Superior temporal gyrus (tissue), 1 donor: ENCODE data around the gene TADA2A.

Experiments
- DNase-seq: peaks from one replicate; pipeline ENCODE4 v3.0.0-alpha.2; 2016; ENCODE audit errors: extremely low spot score

The TADA2A gene

GRCh38 chr17:37406635-37407461 is at the start of gene TADA2A, which contains the start of gene ACACA:
Gene TADA2A, plus strand, starts transcription at chr17:37406886. Its CDS starts 4,480 bp downstream, at chr17:37411366.
Gene ACACA, minus strand, starts transcription at chr17:37406836. Its CDS starts 537 bp downstream, at chr17:37406299.
- peak; percentile 67 for DNase-seq

DNA sequence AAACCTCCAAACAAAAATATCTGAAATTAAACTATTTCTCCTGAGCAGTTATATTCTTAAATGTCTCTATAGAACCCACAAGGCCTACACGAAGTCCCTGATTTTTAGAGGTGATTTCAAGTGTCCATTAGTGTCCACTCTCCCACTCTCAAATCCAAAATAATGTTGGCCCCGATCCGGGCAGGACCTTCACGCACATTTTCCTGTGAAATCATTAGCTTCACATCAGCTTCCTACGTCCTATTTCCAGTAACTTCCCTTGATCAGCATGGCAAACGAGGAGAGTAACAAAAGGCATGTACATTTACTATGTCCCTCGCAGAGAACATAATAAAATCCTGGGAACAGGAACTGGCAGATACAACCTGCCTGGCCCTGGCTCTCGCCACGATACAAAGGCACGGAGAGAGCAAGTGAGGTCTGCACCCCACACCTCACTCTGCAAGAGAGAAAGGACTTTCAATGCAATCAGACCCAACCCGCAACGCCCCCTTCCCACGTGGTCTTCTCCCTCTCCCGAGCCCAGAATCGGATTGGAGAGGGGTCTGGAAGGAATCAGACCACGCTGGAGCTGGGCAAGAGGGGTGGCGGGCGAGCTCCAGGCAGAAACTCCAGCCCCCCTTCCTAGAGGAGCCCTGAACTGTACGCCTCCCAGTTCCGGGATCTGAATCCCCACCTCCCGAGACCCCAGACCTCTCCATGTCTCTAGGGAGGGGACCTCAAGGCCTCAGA is 48.4 kb upstream of the TADA2A start:
- peak; percentile 58 for DNase-seq

DNA sequence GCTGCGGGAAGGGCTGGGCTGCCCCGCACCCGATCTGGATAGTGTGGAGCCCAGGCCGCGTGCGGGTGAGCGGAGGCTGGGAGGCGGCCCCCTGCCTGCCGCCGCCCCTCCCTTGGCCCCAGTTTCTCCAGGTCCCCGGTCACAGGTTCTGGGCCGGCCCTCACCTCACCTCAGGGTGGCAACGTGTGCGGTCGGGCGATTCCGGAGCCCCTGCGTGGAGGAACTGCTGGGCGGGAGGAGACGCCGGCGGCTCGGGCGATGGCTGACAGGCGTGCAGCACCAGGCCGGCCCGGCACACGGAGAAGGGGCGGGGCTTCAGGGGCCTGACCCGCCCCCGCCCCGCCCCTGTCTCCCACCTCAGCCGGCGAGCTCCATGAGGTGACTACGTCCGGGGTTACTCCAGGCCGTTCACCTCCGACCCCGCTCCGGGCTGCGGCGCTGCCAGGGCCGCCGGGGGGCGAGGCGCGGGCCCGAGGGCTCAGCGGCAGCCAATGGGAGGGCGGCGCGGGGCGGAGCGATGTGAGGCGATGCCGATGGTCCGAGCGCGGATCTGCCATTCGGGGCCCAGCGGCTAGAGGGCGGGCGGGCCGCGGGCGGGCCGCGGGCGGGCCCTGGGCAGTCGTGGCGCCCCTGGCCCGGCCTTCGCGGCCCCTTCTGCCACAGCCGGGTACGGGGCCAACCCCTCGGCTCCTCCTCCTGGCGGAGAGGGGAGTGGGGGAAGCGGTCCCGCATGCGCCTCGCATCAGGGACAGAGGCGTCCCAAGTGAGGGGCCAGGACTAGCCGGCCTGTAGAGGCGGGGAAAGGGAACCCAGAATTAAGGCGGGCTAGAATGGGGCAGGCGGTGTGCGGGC is 47.6 kb upstream of the TADA2A start:
- peak; percentile 92 for DNase-seq

- DNase-seq = no peak
These were observed 47.0 kb upstream of the TADA2A start for GRCh38 chr17:37359682-37360188.

GRCh38 chr17:37360632-37361031 is 46.1 kb upstream of the TADA2A start:
- DNase-seq = no peak

GRCh38 chr17:37361543-37361942 is 45.1 kb upstream of the TADA2A start:
- no peak for DNase-seq

GRCh38 chr17:37365589-37365988 is 41.1 kb upstream of the TADA2A start:
- DNase-seq = no peak

DNA sequence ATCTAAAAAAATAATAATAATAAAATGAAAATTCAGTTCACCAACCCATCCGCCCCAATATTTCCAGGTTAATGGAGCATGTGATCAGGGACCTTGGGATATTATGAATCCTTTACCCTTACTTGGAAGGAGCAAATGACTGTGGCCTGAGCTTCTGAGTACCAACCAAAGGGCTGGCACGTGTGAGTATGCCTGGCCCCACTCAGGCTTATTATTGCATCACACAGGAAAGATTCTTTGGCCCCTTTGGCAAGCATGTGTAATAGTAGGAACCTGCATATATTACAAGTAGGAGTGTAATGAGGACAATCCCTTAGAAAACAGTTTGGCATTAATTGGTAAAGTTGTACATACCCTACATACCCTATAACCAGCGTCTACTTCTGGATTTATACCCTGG is 38.1 kb upstream of the TADA2A start:
- no peak for DNase-seq

DNA sequence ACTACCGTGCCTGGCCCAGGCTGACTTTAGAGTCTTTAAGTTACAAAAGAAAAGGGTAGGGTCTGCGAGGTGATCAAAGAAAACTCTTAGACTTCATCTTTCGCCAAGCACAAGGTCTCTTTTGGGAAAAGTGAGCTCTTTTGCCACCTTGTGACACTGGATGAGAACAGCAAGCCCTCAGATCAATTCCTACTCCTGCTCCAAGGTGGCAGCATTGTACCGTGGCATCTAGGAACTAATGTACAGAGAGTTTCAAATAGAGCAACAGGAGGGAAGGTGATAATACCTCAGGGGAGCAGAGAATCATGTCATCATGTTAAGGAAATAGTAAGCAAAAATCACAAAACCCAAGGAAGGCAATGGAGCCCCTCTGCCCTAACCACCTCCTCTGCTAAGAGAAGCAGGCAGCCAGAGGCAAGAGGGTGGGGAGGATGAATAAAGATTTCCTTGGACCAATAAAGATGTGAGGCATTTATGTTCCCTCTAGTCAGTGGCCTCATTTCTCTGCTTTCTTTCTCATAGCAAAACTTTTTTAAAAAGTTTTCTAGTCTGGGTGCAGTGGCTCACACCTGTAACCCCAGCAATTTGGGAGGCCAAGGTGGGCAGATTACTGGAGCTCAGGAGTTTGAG is 33.0 kb upstream of the TADA2A start:
- DNase-seq = peak; percentile 87

DNA sequence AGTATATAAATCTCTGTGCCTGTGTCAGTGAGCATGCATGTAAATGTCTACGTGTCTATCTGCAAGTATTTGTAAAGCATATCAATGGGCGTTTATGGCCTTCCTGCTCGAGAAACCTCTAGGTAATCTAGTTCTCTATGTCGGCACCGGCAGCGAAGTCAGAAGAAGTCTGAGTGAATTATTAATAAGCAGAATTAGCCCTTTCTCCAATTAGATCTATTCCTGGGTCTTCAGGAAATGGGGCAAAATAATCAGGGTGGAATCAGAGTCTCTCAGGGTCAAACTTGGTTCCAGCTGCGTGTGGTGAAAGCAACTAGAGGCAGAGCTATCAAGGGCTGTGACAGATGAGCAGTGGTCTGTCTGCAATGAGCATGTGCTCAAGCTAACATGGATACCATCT is 31.0 kb upstream of the TADA2A start, which contains the start of gene C17orf78:
TSS of gene C17orf78 (plus strand) at position 280 of the 400 bp plus-strand sequence. CDS start at position 388, 108 bp downstream.
- no peak for DNase-seq

DNA sequence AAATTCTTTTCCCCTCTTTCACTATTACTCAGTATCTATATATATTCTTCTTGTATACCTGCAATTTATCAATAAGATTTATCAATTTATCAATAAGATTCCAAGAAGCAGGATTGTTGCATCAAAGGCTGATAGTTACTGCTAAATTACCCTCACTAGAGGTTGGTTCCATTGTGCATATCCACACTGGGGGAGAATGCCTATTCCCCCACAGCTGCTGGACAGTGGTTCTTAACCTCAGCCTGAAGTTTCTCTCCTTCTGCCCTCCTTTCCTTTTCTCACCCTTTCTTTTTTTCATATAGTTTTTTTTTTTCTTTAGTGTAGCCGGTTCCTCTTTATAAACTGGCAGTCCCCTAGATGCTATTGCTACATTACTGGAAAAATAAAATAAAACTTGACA is 24.6 kb upstream of the TADA2A start:
- DNase-seq = no peak

DNA sequence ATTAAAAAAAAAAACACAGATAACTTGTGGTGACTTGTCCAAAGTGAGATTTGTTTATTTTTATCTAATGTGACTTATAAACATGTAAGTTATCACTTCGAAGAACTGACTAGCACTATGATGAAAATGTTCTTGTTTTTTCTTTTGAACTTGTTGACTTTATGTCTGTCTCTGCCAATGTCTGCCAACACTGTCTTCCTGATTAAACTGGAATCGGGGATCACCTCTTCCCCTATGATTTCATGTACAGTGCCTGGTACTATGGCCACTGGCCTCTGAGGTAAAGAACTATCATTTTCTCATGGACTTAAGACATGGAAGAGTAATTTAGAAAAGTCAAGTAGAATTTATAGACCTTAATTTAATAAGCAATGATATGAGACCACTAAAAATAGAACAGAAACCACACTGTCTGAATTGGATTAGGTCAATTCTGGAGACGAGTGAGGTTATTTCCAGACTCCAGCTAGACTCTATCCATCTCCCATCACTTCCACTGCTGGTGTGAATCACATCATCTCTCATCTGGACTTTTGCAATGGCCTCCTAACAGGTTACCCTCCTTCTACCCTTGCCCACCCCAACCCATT is 22.0 kb upstream of the TADA2A start:
- no peak for DNase-seq

- DNase-seq = no peak
These were observed 21.2 kb upstream of the TADA2A start for GRCh38 chr17:37385474-37385990.

DNA sequence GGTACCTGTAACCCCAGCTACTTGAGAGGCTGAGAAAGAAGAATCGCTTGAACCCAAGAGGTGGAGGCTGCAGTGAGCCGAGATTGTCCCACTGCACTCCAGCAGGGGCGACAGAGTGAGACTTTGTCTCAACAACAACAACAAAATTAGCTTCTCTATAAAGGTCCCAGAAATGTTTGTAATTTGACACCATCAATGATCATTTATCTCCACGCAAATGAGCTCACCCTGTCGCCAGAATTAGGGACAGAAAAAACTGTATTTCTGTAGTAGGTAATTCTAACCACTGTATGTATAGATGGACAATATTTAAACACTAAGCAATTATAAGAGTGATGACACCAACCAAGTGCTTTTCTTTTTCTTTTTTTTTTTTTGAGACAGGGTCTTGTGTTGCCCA is 20.2 kb upstream of the TADA2A start:
- no peak for DNase-seq

GRCh38 chr17:37388266-37388665 is 18.4 kb upstream of the TADA2A start:
- DNase-seq = no peak

DNA sequence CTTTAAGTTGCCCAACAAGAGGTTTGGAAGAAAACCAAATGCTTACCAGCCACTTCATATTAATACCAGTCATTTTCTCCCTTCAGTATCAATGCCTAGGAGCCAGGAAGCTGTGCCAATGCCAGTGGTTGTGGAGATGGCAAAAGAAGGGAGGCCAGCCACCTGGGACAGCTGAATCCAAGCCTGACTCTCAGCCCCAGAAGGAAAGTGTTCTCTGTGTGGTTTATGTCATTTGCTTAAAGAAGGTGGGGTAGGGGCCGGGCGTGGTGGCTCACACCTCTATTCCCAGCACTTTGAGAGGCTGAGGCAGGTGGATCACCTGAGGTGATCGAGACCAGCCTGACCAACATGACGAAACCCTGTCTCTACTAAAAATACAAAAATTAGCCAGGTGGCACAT is 17.5 kb upstream of the TADA2A start:
- no peak for DNase-seq

GRCh38 chr17:37391146-37391545 is 15.5 kb upstream of the TADA2A start:
- no peak for DNase-seq

- no peak for DNase-seq
These were observed 14.6 kb upstream of the TADA2A start for GRCh38 chr17:37392024-37392590.

DNA sequence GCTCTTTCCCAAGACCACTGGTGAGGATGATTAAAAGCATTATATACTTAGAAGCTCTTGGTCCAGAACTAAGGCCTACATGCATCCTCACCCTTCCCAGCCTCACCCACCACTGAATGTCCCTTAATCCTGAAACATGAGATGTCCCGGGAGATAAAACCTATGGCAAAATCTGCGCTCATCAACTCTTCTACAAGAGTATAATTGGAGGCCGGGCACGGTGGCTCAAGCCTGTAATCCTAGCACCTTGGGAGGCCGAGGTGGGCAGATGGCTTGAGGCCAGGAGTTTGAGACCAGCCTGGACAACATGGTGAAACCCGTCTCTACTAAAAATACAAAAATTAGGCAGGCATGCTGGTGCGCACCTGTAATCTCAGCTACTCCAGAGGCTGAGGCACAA is 13.3 kb upstream of the TADA2A start:
- no peak for DNase-seq

DNA sequence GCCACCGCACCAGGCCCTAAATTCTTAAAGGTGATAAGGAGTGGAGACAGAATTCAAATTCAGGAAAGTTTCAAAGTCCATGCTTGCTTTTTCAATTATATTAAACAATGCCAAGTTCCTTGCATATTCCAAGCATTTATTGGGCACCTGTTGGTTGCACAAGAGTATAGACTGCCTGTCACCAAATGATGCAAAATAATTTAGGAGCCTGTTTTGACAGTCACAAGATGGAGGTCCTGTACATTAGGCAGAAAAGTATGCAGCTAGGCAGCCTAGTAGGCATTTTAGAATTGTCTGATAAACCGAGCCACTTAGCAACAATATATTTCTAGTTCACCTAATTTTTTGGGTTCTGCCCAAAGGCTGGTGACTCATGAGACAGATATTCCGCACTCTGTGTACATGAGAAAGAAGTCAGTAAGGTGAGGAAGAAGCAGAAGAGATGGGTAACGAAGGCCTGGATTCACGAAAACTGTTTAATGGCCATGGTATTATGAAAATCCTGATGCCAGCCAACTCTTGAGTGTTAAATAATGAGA is 7.4 kb upstream of the TADA2A start:
- DNase-seq = no peak
